HEK293 (cell line): Measurements from ENCODE around the gene CAPSL.

Source experiments
- CTCF ChIA-PET: fragments of 350-600 bp; formaldehyde crosslinking; extraction: SDS; loops from one replicate; lab custom pipeline; 2021; ENCODE audit warnings: antibody characterized with exemption; lab: Yijun Ruan, JAX
- POLR2A ChIA-PET: fragments of 300-600 bp; formaldehyde crosslinking; extraction: SDS; loops from one replicate; lab custom pipeline; 2020; ENCODE audit warnings: antibody characterized with exemption, inconsistent platforms; lab: Yijun Ruan, JAX
- H3K27ac ChIP-seq: fragments of 200-500 bp; sonication (Bioruptor generic); 2 replicates; pipeline ENCODE4 v1.5.1; 2014; ENCODE audit warnings: low read depth, low read length, control low read depth, inconsistent platforms; ENCODE audit errors: extremely low read depth
- H3K36me3 ChIP-seq, 2 experiments: fragments of 200-500 bp in 1 of 2; sonication (Bioruptor generic) in 1 of 2; 1 replicate in 1 of 2; 2 replicates in 1 of 2; pipeline ENCODE4 v1.5.1; 2014 to 2017; ENCODE audit warnings: inconsistent platforms in 2 of 2, low read length in 2 of 2; ENCODE audit not compliant: control insufficient read depth in 2 of 2, insufficient read depth in 1 of 2
- H3K4me1 ChIP-seq: fragments of 200-500 bp; sonication (Bioruptor generic); 2 replicates; pipeline ENCODE4 v1.5.1; 2014; ENCODE audit warnings: mild to moderate bottlenecking, low read length, inconsistent platforms; ENCODE audit not compliant: control insufficient read depth, insufficient read depth
- H3K4me3 ChIP-seq: 2 replicates; pipeline ENCODE4 v1.5.1; 2011; ENCODE audit warnings: low read depth, mild to moderate bottlenecking, control low read depth, low read length, moderate library complexity
- H3K9me3 ChIP-seq: fragments of 200-500 bp; sonication (Bioruptor generic); 2 replicates; pipeline ENCODE4 v1.5.1; 2014; ENCODE audit warnings: low read depth, low read length, inconsistent platforms; ENCODE audit not compliant: control insufficient read depth, insufficient read depth
- KLF7 ChIP-seq: fragments of 450-650 bp; formaldehyde crosslinking; IDR thresholded peaks from 2 replicates; pipeline ENCODE4 v1.5.1; 2016; ENCODE audit warnings: missing biosample characterization, missing genetic modification characterization, borderline replicate concordance
- KLF9 ChIP-seq: fragments of 450-650 bp; formaldehyde crosslinking; IDR thresholded peaks from 2 replicates; pipeline ENCODE4 v1.5.1; 2016; ENCODE audit warnings: missing biosample characterization, missing genetic modification characterization, low read depth
- PATZ1 ChIP-seq: fragments of 450-650 bp; formaldehyde crosslinking; IDR thresholded peaks from 2 replicates; pipeline ENCODE4 v1.5.1; 2016; ENCODE audit warnings: missing biosample characterization, missing genetic modification characterization
- PRDM10 ChIP-seq: fragments of 450-650 bp; formaldehyde crosslinking; IDR thresholded peaks from 2 replicates; pipeline ENCODE4 v1.5.1; 2016; ENCODE audit warnings: missing biosample characterization, missing genetic modification characterization
- YY1 ChIP-seq: fragments of 450-650 bp; formaldehyde crosslinking; IDR thresholded peaks from 2 replicates; pipeline ENCODE4 v1.5.1; 2018; ENCODE audit warnings: missing biosample characterization, missing genetic modification characterization
- ZFHX2 ChIP-seq: fragments of 450-650 bp; formaldehyde crosslinking; conservative IDR thresholded peaks from 2 replicates; pipeline ENCODE4 v1.5.1; 2016; ENCODE audit warnings: missing biosample characterization, missing genetic modification characterization
- ZNF221 ChIP-seq: fragments of 450-650 bp; formaldehyde crosslinking; IDR thresholded peaks from 2 replicates; pipeline ENCODE4 v1.5.1; 2017; ENCODE audit warnings: missing biosample characterization, missing genetic modification characterization, borderline replicate concordance
- ZNF280D ChIP-seq: fragments of 450-650 bp; formaldehyde crosslinking; IDR thresholded peaks from 2 replicates; pipeline ENCODE4 v1.5.1; 2016; ENCODE audit warnings: missing biosample characterization, missing genetic modification characterization
- ZNF311 ChIP-seq: fragments of 450-650 bp; formaldehyde crosslinking; IDR thresholded peaks from 2 replicates; pipeline ENCODE4 v1.5.1; 2017; ENCODE audit warnings: missing biosample characterization, missing genetic modification characterization, borderline replicate concordance
- ZNF324 ChIP-seq: fragments of 450-650 bp; formaldehyde crosslinking; IDR thresholded peaks from 2 replicates; pipeline ENCODE4 v1.5.1; 2016; ENCODE audit warnings: missing biosample characterization, missing genetic modification characterization
- ZNF362 ChIP-seq: fragments of 450-650 bp; formaldehyde crosslinking; IDR thresholded peaks from 2 replicates; pipeline ENCODE4 v1.5.1; 2016; ENCODE audit warnings: missing biosample characterization, missing genetic modification characterization
- ZNF404 ChIP-seq: fragments of 450-650 bp; formaldehyde crosslinking; IDR thresholded peaks from 2 replicates; pipeline ENCODE4 v1.5.1; 2017; ENCODE audit warnings: missing biosample characterization, missing genetic modification characterization
- ZNF426 ChIP-seq: fragments of 450-650 bp; formaldehyde crosslinking; IDR thresholded peaks from 2 replicates; pipeline ENCODE4 v1.5.1; 2017; ENCODE audit warnings: missing biosample characterization, missing genetic modification characterization, mild to moderate bottlenecking, inconsistent platforms, moderate library complexity
- ZNF510 ChIP-seq: fragments of 450-650 bp; formaldehyde crosslinking; IDR thresholded peaks from 2 replicates; pipeline ENCODE4 v1.5.1; 2018; ENCODE audit warnings: mild to moderate bottlenecking, missing genetic modification characterization, missing biosample characterization; ENCODE audit not compliant: insufficient replicate concordance
- ZNF513 ChIP-seq: fragments of 450-650 bp; IDR thresholded peaks from 2 replicates; pipeline ENCODE4 v1.5.1; 2018; ENCODE audit warnings: missing biosample characterization, missing genetic modification characterization
- ZNF623 ChIP-seq: fragments of 450-650 bp; formaldehyde crosslinking; IDR thresholded peaks from 2 replicates; pipeline ENCODE4 v1.5.1; 2016; ENCODE audit warnings: missing biosample characterization, missing genetic modification characterization
- ZNF704 ChIP-seq: fragments of 450-650 bp; formaldehyde crosslinking; IDR thresholded peaks from 2 replicates; pipeline ENCODE4 v1.5.1; 2016; ENCODE audit warnings: missing biosample characterization, missing genetic modification characterization
- ZNF837 ChIP-seq: fragments of 450-650 bp; formaldehyde crosslinking; IDR thresholded peaks from 2 replicates; pipeline ENCODE4 v1.5.1; 2016; ENCODE audit warnings: missing biosample characterization, missing genetic modification characterization
- ZSCAN16 ChIP-seq: fragments of 450-650 bp; formaldehyde crosslinking; IDR thresholded peaks from 2 replicates; pipeline ENCODE4 v1.5.1; 2016; ENCODE audit warnings: missing biosample characterization, missing genetic modification characterization
- ZSCAN4 ChIP-seq: fragments of 450-650 bp; formaldehyde crosslinking; IDR thresholded peaks from 2 replicates; pipeline ENCODE4 v1.5.1; 2017; ENCODE audit warnings: missing biosample characterization, missing genetic modification characterization

CAPSL gene

GRCh38 chr5:35887321-35888100 lies 50.9 kb downstream of the CAPSL start:
- H3K36me3 ChIP-seq: no peaks in the 10 kb centered on the region
- POLR2A ChIA-PET: no interaction called here
- H3K9me3 ChIP-seq: no peaks in the 10 kb centered on the region
- CTCF ChIA-PET: no interaction called here
- H3K4me1 ChIP-seq: no peaks in the 10 kb centered on the region
- TF ChIP-seq ZSCAN4 (tag by site-specific recombination) (no peak), ZNF704 (no peak), ZNF513 (tag by site-specific recombination) (no peak), ZNF426 (no peak), ZNF362 (no peak), KLF9 (tag by site-specific recombination) (no peak), ZNF837 (no peak), ZFHX2 (tag by site-specific recombination) (no peak), ZNF404 (tag by site-specific recombination) (no peak)
- no peak overlapping the region for H3K27ac ChIP-seq
- no peak overlapping the region for H3K4me3 ChIP-seq

- Histone ChIP-seq H3K36me3 (no peaks in the 10 kb centered on the region), H3K4me3 (no peak overlapping the region), H3K9me3 (no peaks in the 10 kb centered on the region), H3K27ac (no peak overlapping the region), H3K4me1 (no peaks in the 10 kb centered on the region)
- POLR2A ChIA-PET: no interaction called here
- CTCF ChIA-PET: no interaction called here
- TF ChIP-seq PATZ1 (tag by site-specific recombination) (no peak), YY1 (tag by site-specific recombination) (no peak), KLF9 (tag by site-specific recombination) (no peak), ZNF623 (tag by site-specific recombination) (no peak), ZNF311 (tag by site-specific recombination) (no peak), ZSCAN16 (no peak), ZNF510 (no peak), ZNF324 (tag by site-specific recombination) (no peak), PRDM10 (tag by site-specific recombination) (no peak), KLF7 (no peak), ZNF221 (tag by site-specific recombination) (no peak), ZNF280D (tag by site-specific recombination) (no peak)
Observed at GRCh38 chr5:35886381-35886780, 52.0 kb downstream of the CAPSL start.
